Muscle of back (tissue), 11 donors: ENCODE measurements around the gene KDM5B. TPM values are rescaled to one million over a fixed set of nuclear protein-coding genes. Genes with fewer than 3 reads are reported as not detected.
"Not testable (repeated sequence)": the region's sequence is repeated elsewhere in the genome, so short reads cannot be mapped to it uniquely, and the experiment has no call there.

Experiments used
- DNase-seq, 3 donors: peaks; one replicate each; pipeline versions ENCODE4 v3.0.0 to v3.0.0-alpha.2; 2013
- polyA plus RNA-seq, 10 donors: library from polyadenylated mRNA; unstranded; fragments of 120-200 nt; gene quantifications; one replicate each; pipeline ENCODE4 v1.2.1, GENCODE V29; 2013; ENCODE audit not compliant: insufficient read length in 10 of 10

KDM5B gene
- polyA plus RNA-seq, 10 donors, result 41.8 to 55.4 (median 45.2) TPM

GRCh38 chr1:202723046-202723445 is 85.2 kb downstream of the KDM5B start:
- not testable (repeated sequence) for DNase-seq

GRCh38 chr1:202716654-202717053 is 91.6 kb downstream of the KDM5B start:
- DNase-seq, result no peak

GRCh38 chr1:202714202-202714601 is 94.0 kb downstream of the KDM5B start:
- DNase-seq, result not testable (repeated sequence)

GRCh38 chr1:202713110-202713509 is 95.1 kb downstream of the KDM5B start:
- no peak for DNase-seq

- DNase-seq, result no peak
These were observed 96.1 kb downstream of the KDM5B start for GRCh38 chr1:202711949-202712635.

- peak; percentile 17 to 84 (median 55) for DNase-seq
These were observed 97.9 kb downstream of the KDM5B start, which contains the start of gene SYT2 for GRCh38 chr1:202710070-202711045. Gene SYT2 (minus strand): TSS chr1:202710454. CDS start chr1:202605772, 104,682 bp downstream.

GRCh38 chr1:202709276-202710041 is 98.8 kb downstream of the KDM5B start:
- no peak for DNase-seq

- DNase-seq, result no peak
These were observed 99.6 kb downstream of the KDM5B start for GRCh38 chr1:202708456-202709275.

GRCh38 chr1:202706851-202707250 is 101.4 kb downstream of the KDM5B start:
- no peak for DNase-seq

GRCh38 chr1:202704601-202705000 is 103.6 kb downstream of the KDM5B start:
- no peak for DNase-seq

GRCh38 chr1:202703191-202703590 is 105.0 kb downstream of the KDM5B start:
- no peak for DNase-seq

GRCh38 chr1:202702088-202702487 is 106.1 kb downstream of the KDM5B start:
- DNase-seq, result no peak

GRCh38 chr1:202701200-202701599 is 107.0 kb downstream of the KDM5B start:
- DNase-seq, result no peak

GRCh38 chr1:202700061-202700460 is 108.2 kb downstream of the KDM5B start:
- no peak for DNase-seq

- DNase-seq, result no peak
These were observed 109.9 kb downstream of the KDM5B start for GRCh38 chr1:202698276-202698675.

- DNase-seq, result no peak
These were observed 111.2 kb downstream of the KDM5B start for GRCh38 chr1:202697038-202697437.

- no peak for DNase-seq
These were observed 113.9 kb downstream of the KDM5B start for GRCh38 chr1:202694314-202694713.

- DNase-seq, result peak; percentile 59 to 85 (median 82)
These were observed 115.2 kb downstream of the KDM5B start for GRCh38 chr1:202692959-202693555.

- DNase-seq, result no peak
These were observed 116.4 kb downstream of the KDM5B start for GRCh38 chr1:202691816-202692215.

- DNase-seq, result no peak
These were observed 118.5 kb downstream of the KDM5B start for GRCh38 chr1:202689493-202690342.
